OCI-LY7 (cell line): ENCODE data around the gene TENT5A.

Source experiments
- CTCF ChIP-seq: fragments of 200-600 bp; sonication (generic); conservative IDR thresholded peaks from 2 replicates; pipeline ENCODE4 v1.5.1; 2014; ENCODE audit warnings: mild to moderate bottlenecking, antibody characterized with exemption, low read length, moderate library complexity, mixed read lengths
- EZH2phosphoT487 ChIP-seq: fragments of 200-600 bp; sonication (generic); IDR thresholded peaks from 2 replicates; pipeline ENCODE4 v1.6.1; 2018; ENCODE audit warnings: low read depth, borderline replicate concordance, mild to moderate bottlenecking, mixed run types, antibody characterized with exemption, low read length, moderate library complexity, mixed read lengths

DNA sequence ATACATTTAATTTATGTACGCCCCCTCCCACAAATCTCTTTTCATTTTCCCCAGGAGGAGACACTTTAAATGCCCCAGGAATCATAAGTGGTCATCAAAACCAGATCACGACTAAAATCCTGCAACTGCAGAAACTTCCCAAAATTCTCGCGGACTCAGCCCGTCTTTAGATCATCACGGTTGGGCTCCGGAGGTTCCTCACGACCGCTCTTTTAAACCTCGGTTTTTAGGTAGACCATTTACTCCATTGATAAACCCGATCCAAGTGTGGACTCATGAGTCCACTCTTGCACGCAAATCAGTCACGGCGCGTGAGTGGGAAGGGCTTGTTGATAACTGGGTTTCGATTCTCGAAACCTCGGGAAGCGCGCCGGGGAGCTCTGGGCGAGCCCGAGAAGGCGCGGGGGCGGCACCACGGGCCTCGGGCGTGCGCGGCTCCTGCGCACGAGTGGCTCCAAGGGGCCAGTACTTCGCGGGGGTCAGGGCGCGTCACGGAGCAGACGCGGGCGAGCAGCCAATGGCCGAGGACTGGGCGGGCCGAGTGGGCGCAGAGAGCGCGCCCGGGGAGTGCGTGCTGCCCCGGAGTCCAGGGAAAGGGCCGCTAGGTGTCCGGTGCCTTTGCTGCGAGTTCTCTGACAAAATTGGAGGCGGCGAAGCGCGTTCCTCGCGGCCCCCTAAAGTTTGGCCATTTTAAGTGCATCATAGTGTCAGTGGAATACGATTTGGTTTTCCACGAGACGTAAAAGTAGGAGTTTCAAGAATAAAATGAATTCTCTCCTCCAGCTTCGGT, 635 bp upstream of the TENT5A start:
- no peak for TF ChIP-seq CTCF
- TF ChIP-seq EZH2phosphoT487: no peak
